Calu3 (cell line): Measurements from ENCODE around the gene TEAD3. TPM values are rescaled to one million over a fixed set of nuclear protein-coding genes. Genes with fewer than 3 reads are reported as not detected.
A peak's percentile ranks its signal among the peaks of the same experiment; 100 is the strongest.

Source experiments
- BruUV-seq: library from RNA; stranded (reverse); fragments of 400-500 nt; replicated peaks from 2 replicates; lab custom pipeline; 2021; lab: Mats Ljungman, UMichigan
- CTCF ChIA-PET: fragments of 300-600 bp; sonication (Branson Sonifier 250); formaldehyde crosslinking; loops from one replicate; lab custom pipeline; 2022; ENCODE audit warnings: antibody characterized with exemption; lab: Charles Lee
- DNase-seq: peaks from one replicate; pipeline ENCODE4 v3.0.0; 2022
- H3K27ac Mint-ChIP-seq: one replicate; pipeline ENCODE4 v1.8.0; 2022; ENCODE audit warnings: mixed read lengths; ENCODE audit not compliant: unreplicated experiment
- H3K27me3 Mint-ChIP-seq: one replicate; pipeline ENCODE4 v1.8.0; 2022; ENCODE audit warnings: mixed read lengths; ENCODE audit not compliant: unreplicated experiment
- H3K36me3 Mint-ChIP-seq: one replicate; pipeline ENCODE4 v1.8.0; 2022; ENCODE audit warnings: mild to moderate bottlenecking, moderate library complexity, mixed read lengths; ENCODE audit not compliant: insufficient read depth, unreplicated experiment
- H3K4me1 Mint-ChIP-seq: one replicate; pipeline ENCODE4 v1.8.0; 2022; ENCODE audit warnings: mild to moderate bottlenecking, low read depth, mixed read lengths; ENCODE audit not compliant: unreplicated experiment
- H3K4me3 Mint-ChIP-seq: one replicate; pipeline ENCODE4 v1.8.0; 2022; ENCODE audit warnings: mild to moderate bottlenecking, low read depth, moderate library complexity, mixed read lengths; ENCODE audit not compliant: unreplicated experiment
- H3K9me3 Mint-ChIP-seq: one replicate; pipeline ENCODE4 v1.8.0; 2022; ENCODE audit warnings: low read depth, mixed read lengths; ENCODE audit not compliant: unreplicated experiment
- intact Hi-C: fragments of 100-400 bp; cut with micrococcal nuclease; formaldehyde crosslinking; loops from one replicate; pipeline ENCODE4 v1.10.0; 2022; ENCODE audit not compliant: unreplicated experiment
- total RNA-seq: library from RNA; stranded (reverse); gene quantifications from 2 replicates; pipeline ENCODE4 v1.2.3, GENCODE V29; 2022
- TF ChIP-seq, protein P1 (sequence below): fragments of 200-600 bp; IDR thresholded peaks from one replicate; pipeline ENCODE4 v1.8.0; 2022; ENCODE audit warnings: antibody characterized with exemption; ENCODE audit not compliant: unreplicated experiment

Gene TEAD3
- total RNA-seq, 1 experiment from 2014 or later = 27.3 TPM

DNA sequence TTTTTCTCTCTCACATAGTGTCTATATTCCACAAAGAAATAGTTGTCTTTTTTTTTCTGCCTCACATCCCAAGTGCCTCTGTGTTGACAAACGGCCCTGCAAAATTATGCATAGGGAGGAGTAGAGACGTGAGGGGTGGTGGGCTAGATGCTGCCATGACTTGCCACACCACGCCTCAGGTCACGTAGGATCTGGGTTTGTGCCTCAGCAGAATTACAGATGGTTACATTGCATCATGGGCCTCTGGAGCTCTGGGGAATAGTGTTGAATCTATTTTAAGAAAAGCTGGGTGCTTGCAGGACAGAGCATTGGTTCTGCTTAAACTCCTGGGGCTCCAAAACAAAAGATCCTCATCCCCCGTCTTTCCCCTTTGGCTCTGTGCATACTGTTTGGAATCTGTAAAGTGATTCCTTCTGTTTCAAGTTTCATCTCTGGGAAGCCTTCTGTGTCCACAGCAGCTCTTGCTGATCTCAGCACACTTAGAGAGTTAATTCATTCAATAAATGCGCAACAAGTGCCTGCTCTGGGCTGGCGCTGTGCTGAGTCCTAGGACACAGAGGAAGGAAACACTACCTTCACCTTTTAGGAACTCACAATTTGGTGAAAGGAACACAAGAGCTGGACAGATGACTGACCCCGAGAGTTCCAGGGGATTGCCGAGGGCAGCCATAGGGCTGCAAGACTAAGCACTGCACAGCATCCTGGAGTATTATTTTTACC, 42.3 kb downstream of the TEAD3 start:
- DNase-seq = no peak
- no TSS peak for BruUV-seq
- H3K27ac Mint-ChIP-seq = no peak overlapping the region
- intact Hi-C loops = loop anchor here (5.0 kb wide), 1 partner anchor 62 kb away; no protein-coding TSS in a partner anchor
- TF ChIP-seq, protein P1, sequence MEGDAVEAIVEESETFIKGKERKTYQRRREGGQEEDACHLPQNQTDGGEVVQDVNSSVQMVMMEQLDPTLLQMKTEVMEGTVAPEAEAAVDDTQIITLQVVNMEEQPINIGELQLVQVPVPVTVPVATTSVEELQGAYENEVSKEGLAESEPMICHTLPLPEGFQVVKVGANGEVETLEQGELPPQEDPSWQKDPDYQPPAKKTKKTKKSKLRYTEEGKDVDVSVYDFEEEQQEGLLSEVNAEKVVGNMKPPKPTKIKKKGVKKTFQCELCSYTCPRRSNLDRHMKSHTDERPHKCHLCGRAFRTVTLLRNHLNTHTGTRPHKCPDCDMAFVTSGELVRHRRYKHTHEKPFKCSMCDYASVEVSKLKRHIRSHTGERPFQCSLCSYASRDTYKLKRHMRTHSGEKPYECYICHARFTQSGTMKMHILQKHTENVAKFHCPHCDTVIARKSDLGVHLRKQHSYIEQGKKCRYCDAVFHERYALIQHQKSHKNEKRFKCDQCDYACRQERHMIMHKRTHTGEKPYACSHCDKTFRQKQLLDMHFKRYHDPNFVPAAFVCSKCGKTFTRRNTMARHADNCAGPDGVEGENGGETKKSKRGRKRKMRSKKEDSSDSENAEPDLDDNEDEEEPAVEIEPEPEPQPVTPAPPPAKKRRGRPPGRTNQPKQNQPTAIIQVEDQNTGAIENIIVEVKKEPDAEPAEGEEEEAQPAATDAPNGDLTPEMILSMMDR = no peak
- H3K9me3 Mint-ChIP-seq = no peaks in the 10 kb centered on the region
- peaks cover 26% of the 10 kb centered on the region for H3K4me1 Mint-ChIP-seq
- peaks cover 26% of the 10 kb centered on the region for H3K27me3 Mint-ChIP-seq
- H3K36me3 Mint-ChIP-seq = peaks cover 27% of the 10 kb centered on the region
- CTCF ChIA-PET = no interaction called here
- H3K4me3 Mint-ChIP-seq = peak overlapping the region; percentile 24

DNA sequence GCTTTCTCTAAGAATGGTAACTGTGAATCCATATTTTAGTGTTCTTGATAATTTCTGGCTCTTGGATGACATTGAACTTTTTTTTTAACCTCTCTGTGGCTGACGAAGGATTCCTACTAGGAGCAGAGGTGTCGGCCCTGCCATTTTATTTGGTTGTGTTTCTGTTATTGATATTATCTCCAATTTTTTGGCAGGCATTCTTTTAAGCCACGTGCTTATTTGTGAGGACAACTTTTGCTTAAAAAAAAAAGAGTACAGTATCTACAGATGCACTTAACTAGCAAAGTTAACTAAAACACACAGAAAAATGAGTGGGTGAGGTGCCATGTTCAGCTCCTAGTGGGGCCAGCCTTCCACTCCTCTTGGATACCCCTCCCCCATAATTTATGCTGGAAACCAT, 43.6 kb downstream of the TEAD3 start:
- peaks cover 27% of the 10 kb centered on the region for H3K27me3 Mint-ChIP-seq
- CTCF ChIA-PET = no interaction called here
- TF ChIP-seq, protein P1 = no peak
- intact Hi-C loops = loop anchor here (5.0 kb wide), 1 partner anchor 61 kb away; no protein-coding TSS in a partner anchor
- TSS peak; percentile 75 for BruUV-seq
- no peak for DNase-seq
- no peak overlapping the region for H3K27ac Mint-ChIP-seq
- peaks cover 24% of the 10 kb centered on the region for H3K36me3 Mint-ChIP-seq
- H3K9me3 Mint-ChIP-seq = no peaks in the 10 kb centered on the region
- peaks cover 26% of the 10 kb centered on the region for H3K4me1 Mint-ChIP-seq
- peak overlapping the region; percentile 79 for H3K4me3 Mint-ChIP-seq

DNA sequence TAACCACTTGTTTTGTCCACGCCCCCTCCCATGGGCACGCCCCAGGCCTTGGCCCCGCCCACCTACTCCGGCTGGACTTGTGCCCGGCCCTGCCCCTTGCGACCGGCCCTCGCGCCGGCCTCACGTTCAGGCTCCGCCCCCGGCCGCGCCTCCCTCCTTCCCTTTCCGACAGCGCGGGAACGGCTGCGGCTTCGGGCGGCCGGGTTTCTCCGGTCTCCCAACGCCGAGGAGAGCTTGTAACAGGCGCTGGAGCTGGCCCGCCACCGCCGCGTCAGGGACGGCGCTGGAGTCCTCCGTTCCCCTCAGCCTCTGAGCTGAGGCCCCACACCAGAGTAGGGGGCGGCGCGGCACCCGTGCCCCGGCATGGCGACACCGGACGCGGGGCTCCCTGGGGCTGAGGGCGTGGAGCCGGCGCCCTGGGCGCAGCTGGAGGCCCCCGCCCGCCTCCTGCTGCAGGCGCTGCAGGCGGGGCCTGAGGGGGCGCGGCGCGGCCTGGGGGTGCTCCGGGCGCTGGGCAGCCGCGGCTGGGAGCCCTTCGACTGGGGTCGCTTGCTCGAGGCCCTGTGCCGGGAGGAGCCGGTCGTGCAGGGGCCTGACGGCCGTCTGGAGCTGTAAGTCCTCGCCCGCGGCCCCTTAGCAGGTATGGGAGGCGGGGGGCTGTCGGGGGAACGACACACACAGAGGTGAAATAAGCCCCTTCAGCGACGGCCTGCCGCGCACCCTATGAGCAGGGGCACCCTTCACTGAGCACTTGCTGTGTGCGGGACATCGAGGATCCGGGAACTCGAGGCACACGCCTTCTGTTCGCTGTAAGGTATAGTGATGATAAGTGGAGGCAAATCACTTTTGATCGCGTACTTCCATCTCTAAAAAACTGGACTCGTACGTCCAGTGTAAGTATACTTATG, 44.4 kb downstream of the TEAD3 start, which contains the start of gene FANCE:
TSS of gene FANCE (plus strand) at position 156 of the 908 bp plus-strand sequence. CDS start at position 364, 208 bp downstream.
- Mint-ChIP-seq H3K4me1 (peaks cover 26% of the 10 kb centered on the region), H3K9me3 (no peaks in the 10 kb centered on the region), H3K4me3 (peak within 1 kb of the TSS; percentile 79), H3K27me3 (peaks cover 27% of the 10 kb centered on the region), H3K27ac (no peak within 1 kb of the TSS), H3K36me3 (peaks cover 19% of the 10 kb centered on the region)
- no TSS peak for BruUV-seq
- peak; percentile 99 for DNase-seq
- intact Hi-C loops = loop anchor here (5.0 kb wide), 1 partner anchor 60 kb away; no protein-coding TSS in a partner anchor
- CTCF ChIA-PET = interaction anchor here (0.7 to 1.4 kb wide), 5 partner anchors 16 to 159 kb away, joined by 3 to 6 read pairs (median 4); partner anchors contain the start of genes PPARD and RPL10A
- TF ChIP-seq, protein P1 = no peak
